ENCODE results near the gene FOXN1.
A peak's percentile ranks its signal among the peaks of the same experiment; 100 is the strongest.

FOXN1 gene

DNA sequence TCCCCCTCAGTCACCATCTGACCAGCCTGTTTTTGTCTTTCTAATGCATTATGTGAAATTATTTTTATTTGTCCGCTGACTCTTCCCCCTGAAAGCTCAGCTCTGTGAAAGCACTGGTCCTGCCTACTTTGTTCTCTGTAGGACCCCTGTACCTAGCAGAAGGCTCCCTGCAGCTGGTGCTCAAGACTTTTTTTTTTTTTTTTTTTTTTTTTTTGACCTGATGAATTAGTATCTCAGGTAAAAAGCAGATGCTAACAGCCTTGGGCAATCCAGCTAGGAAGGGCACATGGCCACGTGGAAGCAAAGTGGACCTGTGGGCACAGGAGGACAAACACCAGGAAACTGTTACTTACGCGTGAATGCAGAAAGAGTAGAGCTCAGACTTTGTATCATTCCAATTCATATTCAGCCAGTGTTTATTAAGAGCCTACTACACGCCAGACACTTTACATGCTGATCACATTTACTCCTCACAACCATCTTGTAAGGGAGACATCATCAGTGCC is 46.9 kb downstream of the FOXN1 start:
- Histone ChIP-seq H3K36me3 (ENCODE audit: control insufficient read depth in 5 of 5, insufficient read depth in 5 of 5, low read length in 5 of 5) (peaks cover 6 to 48% (median 48%) of the 10 kb centered on the region in 5 donors), H3K27ac (ENCODE audit: low read depth, low read length) (no peak overlapping the region), H3K9ac (ENCODE audit: low read length in 5 of 5) (no peak overlapping the region), H3K4me1 (ENCODE audit: control insufficient read depth in 5 of 5, insufficient read depth in 5 of 5, low read length in 5 of 5) (peaks cover 7 to 34% (median 31%) of the 10 kb centered on the region in 5 donors), H3K4me3 (ENCODE audit: low read depth in 1 of 5, low read length in 5 of 5) (peak overlapping the region; percentile 49 to 73 (median 73)), H3K27me3 (ENCODE audit: control insufficient read depth in 5 of 5, insufficient read depth in 4 of 5, low read length in 5 of 5) (no peaks in the 10 kb centered on the region), H3K9me3 (ENCODE audit: control insufficient read depth in 5 of 5, low read length in 5 of 5) (no peaks in the 10 kb centered on the region)

DNA sequence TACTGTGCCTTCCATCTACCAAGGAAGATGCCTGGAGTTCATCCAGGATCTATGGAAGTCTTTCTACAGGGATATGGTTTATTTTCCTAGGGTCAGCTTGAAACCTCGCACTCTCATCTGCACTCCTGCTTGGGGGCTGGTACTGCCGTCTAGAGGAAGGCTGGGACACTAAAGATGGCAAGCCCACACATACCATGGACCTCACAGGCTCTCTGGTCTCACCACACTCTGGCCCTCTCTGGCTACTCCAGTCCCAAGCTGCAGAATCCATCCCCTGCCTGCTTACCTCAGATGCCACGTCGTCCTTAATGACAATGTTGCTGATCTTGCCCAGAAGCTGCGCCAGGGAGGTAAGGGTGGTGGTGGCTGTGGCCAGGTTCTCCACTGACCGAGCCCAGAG is 48.4 kb downstream of the FOXN1 start:
- peaks cover 7 to 28% (median 26%) of the 10 kb centered on the region in 5 donors for H3K4me1 ChIP-seq (ENCODE audit: control insufficient read depth in 5 of 5, insufficient read depth in 5 of 5, low read length in 5 of 5)
- no peak overlapping the region for H3K27ac ChIP-seq (ENCODE audit: low read depth, low read length)
- no peaks in the 10 kb centered on the region for H3K27me3 ChIP-seq (ENCODE audit: control insufficient read depth in 5 of 5, insufficient read depth in 4 of 5, low read length in 5 of 5)
- H3K9ac ChIP-seq (ENCODE audit: low read length in 5 of 5): no peak overlapping the region
- no peak overlapping the region for H3K4me3 ChIP-seq (ENCODE audit: low read depth in 1 of 5, low read length in 5 of 5)
- no peaks in the 10 kb centered on the region for H3K9me3 ChIP-seq (ENCODE audit: control insufficient read depth in 5 of 5, low read length in 5 of 5)
- peaks cover 9 to 61% (median 55%) of the 10 kb centered on the region in 5 donors for H3K36me3 ChIP-seq (ENCODE audit: control insufficient read depth in 5 of 5, insufficient read depth in 5 of 5, low read length in 5 of 5)

DNA sequence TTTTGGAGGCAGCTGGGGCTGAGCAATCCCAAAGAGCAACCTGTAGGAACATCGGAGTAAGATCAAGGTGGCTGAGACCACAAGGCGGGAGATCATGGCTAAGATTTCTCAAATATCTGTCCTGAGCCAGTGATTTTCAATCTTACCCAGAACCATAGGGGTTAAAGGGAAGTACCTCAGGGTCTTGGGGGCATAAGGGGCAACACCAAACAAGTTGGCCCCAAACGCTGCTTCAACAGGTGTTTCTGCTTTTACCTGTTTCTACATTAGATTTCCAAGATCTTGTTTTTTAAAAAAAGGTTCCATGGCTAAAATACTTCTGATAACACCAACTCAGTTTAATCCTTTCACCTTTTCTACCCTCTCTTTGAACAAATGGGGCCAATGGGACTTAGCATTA is 48.9 kb downstream of the FOXN1 start:
- Histone ChIP-seq H3K36me3 (ENCODE audit: control insufficient read depth in 5 of 5, insufficient read depth in 5 of 5, low read length in 5 of 5) (peaks cover 9 to 65% (median 60%) of the 10 kb centered on the region in 5 donors), H3K4me3 (ENCODE audit: low read depth in 1 of 5, low read length in 5 of 5) (no peak overlapping the region), H3K9me3 (ENCODE audit: control insufficient read depth in 5 of 5, low read length in 5 of 5) (no peaks in the 10 kb centered on the region), H3K27me3 (ENCODE audit: control insufficient read depth in 5 of 5, insufficient read depth in 4 of 5, low read length in 5 of 5) (no peaks in the 10 kb centered on the region), H3K27ac (ENCODE audit: low read depth, low read length) (no peak overlapping the region), H3K9ac (ENCODE audit: low read length in 5 of 5) (no peak overlapping the region), H3K4me1 (ENCODE audit: control insufficient read depth in 5 of 5, insufficient read depth in 5 of 5, low read length in 5 of 5) (peaks cover 7 to 23% (median 22%) of the 10 kb centered on the region in 5 donors)

DNA sequence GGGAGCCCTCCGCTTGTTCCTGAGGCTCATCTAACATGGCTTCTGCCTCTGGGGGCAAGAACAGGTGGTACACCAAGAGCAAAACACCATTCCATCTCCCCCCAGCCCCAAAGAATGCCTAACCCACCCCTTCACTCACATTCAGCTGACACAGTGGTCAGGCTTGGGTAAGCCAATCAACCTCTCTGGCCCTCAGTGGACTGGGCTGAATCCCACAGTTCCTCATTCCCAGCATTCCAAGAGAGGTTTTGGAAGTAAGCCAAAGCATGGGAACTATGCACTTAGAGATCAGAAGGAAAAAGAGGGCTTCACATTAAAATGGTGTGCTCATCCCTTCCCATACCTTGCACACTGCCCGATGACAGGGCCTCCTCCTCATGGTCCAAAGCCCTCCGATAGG is 57.3 kb downstream of the FOXN1 start:
- Histone ChIP-seq H3K27me3 (ENCODE audit: control insufficient read depth in 5 of 5, insufficient read depth in 4 of 5, low read length in 5 of 5) (no peaks in the 10 kb centered on the region), H3K36me3 (ENCODE audit: control insufficient read depth in 5 of 5, insufficient read depth in 5 of 5, low read length in 5 of 5) (peaks cover 2 to 47% (median 27%) of the 10 kb centered on the region in 5 donors), H3K4me3 (ENCODE audit: low read depth in 1 of 5, low read length in 5 of 5) (no peak overlapping the region), H3K27ac (ENCODE audit: low read depth, low read length) (peak overlapping the region; percentile 40), H3K9ac (ENCODE audit: low read length in 5 of 5) (no peak overlapping the region), H3K4me1 (ENCODE audit: control insufficient read depth in 5 of 5, insufficient read depth in 5 of 5, low read length in 5 of 5) (peaks cover 0 to 28% (median 20%) of the 10 kb centered on the region in 5 donors), H3K9me3 (ENCODE audit: control insufficient read depth in 5 of 5, low read length in 5 of 5) (no peaks in the 10 kb centered on the region)

DNA sequence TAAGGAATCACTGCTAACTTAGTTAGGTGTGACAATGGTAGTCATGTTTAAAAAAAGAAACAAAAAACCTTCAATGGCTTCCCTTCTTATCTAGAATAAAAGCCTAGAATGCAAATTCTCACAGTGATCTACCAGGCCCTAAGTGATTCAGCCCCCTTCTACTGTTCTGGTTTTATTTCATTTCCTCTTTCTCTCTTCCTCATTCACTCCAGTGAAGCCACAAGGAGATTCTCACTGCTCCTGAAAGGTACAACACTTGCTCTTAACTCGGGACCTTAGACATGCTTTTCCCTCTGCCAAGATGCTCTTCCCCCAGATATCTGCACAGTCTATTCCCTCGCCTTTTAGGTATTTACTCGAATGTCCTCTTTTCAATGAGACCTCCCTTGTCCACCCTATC is 61.5 kb downstream of the FOXN1 start:
- peaks cover 5 to 47% (median 43%) of the 10 kb centered on the region in 5 donors for H3K4me1 ChIP-seq (ENCODE audit: control insufficient read depth in 5 of 5, insufficient read depth in 5 of 5, low read length in 5 of 5)
- no peak overlapping the region for H3K9ac ChIP-seq (ENCODE audit: low read length in 5 of 5)
- no peak overlapping the region for H3K4me3 ChIP-seq (ENCODE audit: low read depth in 1 of 5, low read length in 5 of 5)
- no peak overlapping the region for H3K27ac ChIP-seq (ENCODE audit: low read depth, low read length)
- H3K36me3 ChIP-seq (ENCODE audit: control insufficient read depth in 5 of 5, insufficient read depth in 5 of 5, low read length in 5 of 5): peaks cover 0 to 13% (median 8%) of the 10 kb centered on the region in 5 donors
- no peaks in the 10 kb centered on the region for H3K27me3 ChIP-seq (ENCODE audit: control insufficient read depth in 5 of 5, insufficient read depth in 4 of 5, low read length in 5 of 5)
- no peaks in the 10 kb centered on the region for H3K9me3 ChIP-seq (ENCODE audit: control insufficient read depth in 5 of 5, low read length in 5 of 5)

DNA sequence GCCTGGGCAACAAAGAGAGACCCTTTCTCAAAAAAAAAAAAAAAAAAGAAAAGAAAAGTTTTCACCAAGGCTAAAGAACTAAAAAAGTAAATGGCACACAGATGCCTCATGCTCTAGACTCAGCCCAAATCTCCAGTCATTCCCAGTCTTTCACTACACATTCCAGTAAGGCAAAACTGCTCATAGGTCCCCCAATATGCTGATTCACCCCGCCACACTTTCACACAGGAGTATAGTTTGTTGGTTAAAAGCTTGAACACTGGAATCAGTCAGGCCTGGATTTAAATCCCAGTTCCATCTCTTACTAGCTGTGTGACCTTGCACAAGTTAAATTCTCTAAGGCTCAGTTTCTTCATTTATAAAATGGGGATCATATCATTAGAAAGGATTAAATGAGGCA is 63.3 kb downstream of the FOXN1 start:
- Histone ChIP-seq H3K9me3 (ENCODE audit: control insufficient read depth in 5 of 5, low read length in 5 of 5) (no peaks in the 10 kb centered on the region), H3K4me3 (ENCODE audit: low read depth in 1 of 5, low read length in 5 of 5) (no peak overlapping the region), H3K36me3 (ENCODE audit: control insufficient read depth in 5 of 5, insufficient read depth in 5 of 5, low read length in 5 of 5) (peaks cover 0 to 6% (median 0%) of the 10 kb centered on the region in 5 donors), H3K9ac (ENCODE audit: low read length in 5 of 5) (peak overlapping the region in 1 of 5 donors; percentile 60), H3K27ac (ENCODE audit: low read depth, low read length) (peak overlapping the region; percentile 7), H3K4me1 (ENCODE audit: control insufficient read depth in 5 of 5, insufficient read depth in 5 of 5, low read length in 5 of 5) (peaks cover 5 to 37% (median 32%) of the 10 kb centered on the region in 5 donors), H3K27me3 (ENCODE audit: control insufficient read depth in 5 of 5, insufficient read depth in 4 of 5, low read length in 5 of 5) (no peaks in the 10 kb centered on the region)

DNA sequence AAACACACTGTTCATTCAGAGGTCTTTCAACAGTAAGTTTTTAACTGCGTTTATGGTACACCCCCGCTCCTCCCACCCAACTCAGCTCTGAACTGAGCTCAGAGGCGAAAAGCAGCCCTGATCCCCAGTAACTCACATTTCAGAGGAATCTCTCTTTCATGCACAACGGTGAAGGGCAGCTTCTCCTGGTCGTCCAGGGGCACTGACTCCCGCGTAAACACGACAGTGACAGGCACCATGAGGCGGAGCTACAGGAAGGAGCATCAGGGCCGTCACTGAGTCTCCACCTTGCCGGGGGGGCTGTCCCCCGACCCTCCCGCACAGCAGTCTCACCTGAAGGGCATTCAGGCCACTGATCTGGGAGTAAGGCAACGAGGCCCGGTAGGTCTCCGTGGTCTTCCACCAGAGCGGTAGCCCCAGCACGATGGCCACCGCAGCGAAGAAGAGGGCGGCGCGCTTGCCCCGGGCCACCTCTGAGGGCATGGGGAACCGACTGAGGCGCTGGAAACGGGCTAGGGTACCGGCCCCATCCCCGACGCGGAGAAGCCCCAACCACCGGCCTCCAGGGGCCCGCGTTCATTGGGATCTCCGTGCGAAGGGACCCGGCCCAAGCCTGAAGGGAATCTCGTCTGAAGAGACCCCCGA is 64.7 kb downstream of the FOXN1 start:
- peak overlapping the region; percentile 67 to 98 (median 92) for H3K4me3 ChIP-seq (ENCODE audit: low read depth in 1 of 5, low read length in 5 of 5)
- peak overlapping the region; percentile 48 to 94 (median 90) for H3K9ac ChIP-seq (ENCODE audit: low read length in 5 of 5)
- no peaks in the 10 kb centered on the region for H3K9me3 ChIP-seq (ENCODE audit: control insufficient read depth in 5 of 5, low read length in 5 of 5)
- peaks cover 0 to 7% (median 0%) of the 10 kb centered on the region in 5 donors for H3K36me3 ChIP-seq (ENCODE audit: control insufficient read depth in 5 of 5, insufficient read depth in 5 of 5, low read length in 5 of 5)
- peak overlapping the region; percentile 78 for H3K27ac ChIP-seq (ENCODE audit: low read depth, low read length)
- peaks cover 7 to 45% (median 40%) of the 10 kb centered on the region in 5 donors for H3K4me1 ChIP-seq (ENCODE audit: control insufficient read depth in 5 of 5, insufficient read depth in 5 of 5, low read length in 5 of 5)
- no peaks in the 10 kb centered on the region for H3K27me3 ChIP-seq (ENCODE audit: control insufficient read depth in 5 of 5, insufficient read depth in 4 of 5, low read length in 5 of 5)

DNA sequence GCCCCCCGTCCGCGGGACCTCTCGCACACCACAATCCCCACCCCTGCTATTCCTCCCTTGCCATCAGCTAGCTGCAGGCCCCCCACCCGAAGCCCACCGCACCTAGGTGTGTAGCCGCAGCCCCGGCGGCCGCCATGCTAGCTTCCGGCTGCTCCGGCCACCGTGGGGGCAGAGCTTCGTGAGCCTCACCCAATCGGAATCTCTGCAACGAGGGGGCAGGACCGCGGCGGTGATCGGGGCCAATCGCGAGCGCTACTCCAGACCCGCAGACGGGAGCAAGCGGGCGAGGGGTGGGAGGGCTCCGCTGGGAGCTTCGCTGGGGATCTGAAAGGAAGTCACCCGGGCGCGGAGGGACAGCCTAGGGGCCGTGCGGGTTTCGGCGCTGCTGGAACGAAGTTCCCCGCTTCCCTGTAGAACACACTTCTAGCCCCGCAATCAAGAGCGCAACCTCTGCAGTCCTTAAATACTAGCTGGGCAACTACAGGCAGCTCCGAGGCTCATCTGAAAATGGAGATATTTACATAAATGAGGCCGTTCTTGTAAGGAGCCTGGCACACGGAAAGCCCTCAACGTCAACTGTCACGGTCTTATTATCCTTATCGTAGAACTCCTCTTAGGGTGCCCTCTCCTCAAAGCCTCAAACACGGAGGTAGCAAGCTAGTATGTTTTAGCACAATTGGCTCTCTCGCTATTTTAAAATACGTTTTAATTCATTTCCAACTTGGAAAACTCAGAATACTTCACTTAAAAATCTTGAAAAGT is 65.4 kb downstream of the FOXN1 start, which contains the start of gene PIGS:
PIGS (minus strand) TSS at position 164 of the 762 bp plus-strand sequence; CDS start at position 136, 28 bp downstream.
- Histone ChIP-seq H3K4me1 (ENCODE audit: control insufficient read depth in 5 of 5, insufficient read depth in 5 of 5, low read length in 5 of 5) (peaks cover 7 to 49% (median 44%) of the 10 kb centered on the region in 5 donors), H3K36me3 (ENCODE audit: control insufficient read depth in 5 of 5, insufficient read depth in 5 of 5, low read length in 5 of 5) (peaks cover 0 to 7% (median 0%) of the 10 kb centered on the region in 5 donors), H3K27ac (ENCODE audit: low read depth, low read length) (peak within 1 kb of the TSS; percentile 78), H3K4me3 (ENCODE audit: low read depth in 1 of 5, low read length in 5 of 5) (peak within 1 kb of the TSS; percentile 83 to 98 (median 92)), H3K9me3 (ENCODE audit: control insufficient read depth in 5 of 5, low read length in 5 of 5) (no peaks in the 10 kb centered on the region), H3K27me3 (ENCODE audit: control insufficient read depth in 5 of 5, insufficient read depth in 4 of 5, low read length in 5 of 5) (no peaks in the 10 kb centered on the region), H3K9ac (ENCODE audit: low read length in 5 of 5) (peak within 1 kb of the TSS; percentile 48 to 94 (median 90))

DNA sequence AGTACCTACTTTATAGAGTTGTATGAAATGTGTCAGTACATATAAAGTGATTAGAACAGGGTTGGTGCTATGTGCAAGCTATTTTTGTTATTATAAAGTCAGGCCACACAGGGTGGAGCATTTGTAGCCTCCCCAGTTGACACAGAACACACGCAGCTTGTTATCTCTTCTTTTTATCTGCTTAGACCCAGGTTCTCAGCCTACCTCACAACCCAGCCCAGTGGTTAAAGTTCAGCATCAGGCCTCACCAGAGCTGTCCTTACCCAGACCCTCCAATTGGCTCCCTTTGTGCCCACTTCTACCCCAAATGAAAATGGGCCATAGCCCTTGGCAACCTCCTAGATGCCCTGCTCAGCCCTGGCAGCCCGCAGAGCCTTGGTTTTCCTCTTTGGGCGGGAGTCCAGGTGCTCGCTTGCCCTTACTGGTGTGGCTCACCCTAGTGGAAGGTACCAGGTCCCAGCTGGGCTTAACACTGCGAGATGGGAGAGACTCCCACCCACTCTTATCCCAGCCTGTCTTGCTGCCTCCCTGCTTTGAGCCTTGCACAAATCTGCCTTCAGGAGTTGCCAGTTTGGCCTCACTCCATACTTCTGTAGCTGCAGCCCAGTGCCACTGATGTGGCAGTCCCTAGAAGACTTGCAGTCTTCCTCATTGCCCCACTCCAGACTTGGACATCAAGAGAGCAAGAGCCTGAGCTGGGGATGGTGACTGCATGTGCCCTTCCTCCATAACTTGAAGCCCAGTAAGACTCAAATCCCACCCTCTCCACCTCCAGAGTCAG is 66.3 kb downstream of the FOXN1 start:
- H3K9me3 ChIP-seq (ENCODE audit: control insufficient read depth in 5 of 5, low read length in 5 of 5): no peaks in the 10 kb centered on the region
- no peaks in the 10 kb centered on the region for H3K27me3 ChIP-seq (ENCODE audit: control insufficient read depth in 5 of 5, insufficient read depth in 4 of 5, low read length in 5 of 5)
- peaks cover 0 to 7% (median 0%) of the 10 kb centered on the region in 5 donors for H3K36me3 ChIP-seq (ENCODE audit: control insufficient read depth in 5 of 5, insufficient read depth in 5 of 5, low read length in 5 of 5)
- H3K4me3 ChIP-seq (ENCODE audit: low read depth in 1 of 5, low read length in 5 of 5): peak overlapping the region; percentile 83 to 98 (median 92)
- H3K4me1 ChIP-seq (ENCODE audit: control insufficient read depth in 5 of 5, insufficient read depth in 5 of 5, low read length in 5 of 5): peaks cover 7 to 54% (median 54%) of the 10 kb centered on the region in 5 donors
- H3K27ac ChIP-seq (ENCODE audit: low read depth, low read length): peak overlapping the region; percentile 78
- H3K9ac ChIP-seq (ENCODE audit: low read length in 5 of 5): peak overlapping the region in 4 of 5 donors; percentile 8 to 90 (median 46)

Measured in subcutaneous abdominal adipose tissue (tissue), 5 donors.